C4-2B (cell line): ENCODE data around the gene SKIC2.
"Not testable (repeated sequence)": the region's sequence is repeated elsewhere in the genome, so short reads cannot be mapped to it uniquely, and the experiment has no call there.

Experiments used
- ZFX ChIP-seq: fragments of 450-650 bp; IDR thresholded peaks from 2 replicates; pipeline ENCODE4 v1.6.1; 2017
- TF ChIP-seq, protein P1 (sequence below): fragments of 450-650 bp; conservative IDR thresholded peaks from 2 replicates; pipeline ENCODE4 v1.5.1; 2017; ENCODE audit warnings: mild to moderate bottlenecking

DNA sequence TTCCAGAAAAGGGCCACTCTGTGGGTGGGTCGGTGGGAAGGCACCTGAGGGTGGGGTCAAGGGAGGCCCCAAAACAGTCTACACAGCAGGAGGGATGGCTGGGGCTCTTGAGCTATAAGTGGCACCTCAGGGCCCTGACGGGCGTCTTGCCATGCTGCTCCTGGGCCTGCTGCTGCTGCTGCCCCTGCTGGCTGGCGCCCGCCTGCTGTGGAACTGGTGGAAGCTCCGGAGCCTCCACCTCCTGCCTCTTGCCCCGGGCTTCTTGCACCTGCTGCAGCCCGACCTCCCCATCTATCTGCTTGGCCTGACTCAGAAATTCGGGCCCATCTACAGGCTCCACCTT, 46.5 kb downstream of the SKIC2 start:
- TF ChIP-seq, protein P1, sequence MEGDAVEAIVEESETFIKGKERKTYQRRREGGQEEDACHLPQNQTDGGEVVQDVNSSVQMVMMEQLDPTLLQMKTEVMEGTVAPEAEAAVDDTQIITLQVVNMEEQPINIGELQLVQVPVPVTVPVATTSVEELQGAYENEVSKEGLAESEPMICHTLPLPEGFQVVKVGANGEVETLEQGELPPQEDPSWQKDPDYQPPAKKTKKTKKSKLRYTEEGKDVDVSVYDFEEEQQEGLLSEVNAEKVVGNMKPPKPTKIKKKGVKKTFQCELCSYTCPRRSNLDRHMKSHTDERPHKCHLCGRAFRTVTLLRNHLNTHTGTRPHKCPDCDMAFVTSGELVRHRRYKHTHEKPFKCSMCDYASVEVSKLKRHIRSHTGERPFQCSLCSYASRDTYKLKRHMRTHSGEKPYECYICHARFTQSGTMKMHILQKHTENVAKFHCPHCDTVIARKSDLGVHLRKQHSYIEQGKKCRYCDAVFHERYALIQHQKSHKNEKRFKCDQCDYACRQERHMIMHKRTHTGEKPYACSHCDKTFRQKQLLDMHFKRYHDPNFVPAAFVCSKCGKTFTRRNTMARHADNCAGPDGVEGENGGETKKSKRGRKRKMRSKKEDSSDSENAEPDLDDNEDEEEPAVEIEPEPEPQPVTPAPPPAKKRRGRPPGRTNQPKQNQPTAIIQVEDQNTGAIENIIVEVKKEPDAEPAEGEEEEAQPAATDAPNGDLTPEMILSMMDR: not testable (repeated sequence)
- TF ChIP-seq ZFX: not testable (repeated sequence)
